Head of caudate nucleus (tissue), 42 donors: Measurements from ENCODE around the gene SCAMP5.

Experiments used
- DNase-seq, 42 donors: peaks; one replicate each; pipeline versions ENCODE4 v3.0.0 to v3.0.0-alpha.2; 2020 to 2021; ENCODE audit warnings: mixed read lengths in 7 of 42
- intact Hi-C: fragments of 100-400 bp; cut with DNase I; formaldehyde crosslinking; loops from one replicate; pipeline ENCODE4 v1.15.0; 2022

Gene SCAMP5

DNA sequence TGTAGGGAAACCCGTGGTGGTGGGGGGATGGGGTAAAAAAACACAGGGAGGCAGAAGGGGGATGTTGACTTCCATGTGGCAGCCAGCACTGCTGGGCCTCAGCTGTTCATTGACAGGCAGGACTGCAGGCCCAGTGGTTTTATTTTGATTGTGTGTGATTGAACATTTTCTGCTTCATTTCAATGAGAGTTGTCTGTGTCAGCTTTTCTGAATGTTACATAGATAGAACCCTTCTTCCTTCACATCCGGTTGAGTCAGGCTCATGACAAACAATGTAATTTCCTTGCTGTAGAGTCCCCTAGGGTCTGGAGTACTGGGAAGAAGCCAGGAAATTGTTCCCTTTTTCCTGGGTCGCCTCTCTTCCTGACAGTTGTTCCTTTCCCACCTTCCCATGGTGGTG is 30.6 kb upstream of the SCAMP5 start:
- no peak for DNase-seq
- intact Hi-C loops: no loop called here

DNA sequence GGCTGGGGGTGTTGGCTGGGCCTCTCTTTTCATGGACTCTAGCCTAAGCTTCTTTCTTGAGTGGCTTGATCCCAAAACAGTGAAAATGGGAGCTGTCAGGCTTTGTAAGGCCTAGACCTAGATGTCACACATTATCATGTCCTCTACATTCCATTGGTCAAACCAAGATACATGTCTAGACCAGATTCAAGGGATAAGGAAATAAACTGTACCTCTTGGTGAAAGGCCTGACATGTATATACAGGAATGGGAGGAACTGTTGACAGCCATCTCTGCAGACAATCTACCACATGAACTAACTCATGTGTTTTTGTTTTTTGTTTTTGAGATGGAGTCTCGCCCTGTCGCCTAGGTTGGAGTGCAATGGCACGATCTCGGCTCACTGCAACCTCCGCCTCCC is 27.7 kb upstream of the SCAMP5 start:
- no peak for DNase-seq
- intact Hi-C loops: no loop called here

GRCh38 chr15:74976159-74976558 is 19.2 kb upstream of the SCAMP5 start:
- no peak for DNase-seq
- intact Hi-C loops: no loop called here

DNA sequence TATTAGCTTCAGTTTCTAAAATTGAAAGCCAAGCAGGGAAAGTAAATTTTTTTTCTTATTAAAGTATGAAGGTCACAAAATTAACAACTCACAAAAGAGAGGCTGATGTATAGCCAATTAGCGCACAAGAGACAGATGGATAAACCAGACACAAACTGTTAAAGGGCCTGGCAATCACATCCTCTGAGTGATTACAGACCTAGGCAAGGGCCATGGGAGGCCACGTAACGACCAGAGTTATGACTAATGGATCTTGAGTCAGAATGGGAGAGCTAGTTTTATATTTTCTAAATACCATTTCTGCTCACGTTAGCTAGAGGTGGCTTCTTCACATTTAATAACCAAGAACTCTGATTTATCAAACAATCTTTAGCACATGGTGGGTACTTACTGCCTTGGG is 17.8 kb upstream of the SCAMP5 start:
- intact Hi-C loops: no loop called here
- no peak for DNase-seq

DNA sequence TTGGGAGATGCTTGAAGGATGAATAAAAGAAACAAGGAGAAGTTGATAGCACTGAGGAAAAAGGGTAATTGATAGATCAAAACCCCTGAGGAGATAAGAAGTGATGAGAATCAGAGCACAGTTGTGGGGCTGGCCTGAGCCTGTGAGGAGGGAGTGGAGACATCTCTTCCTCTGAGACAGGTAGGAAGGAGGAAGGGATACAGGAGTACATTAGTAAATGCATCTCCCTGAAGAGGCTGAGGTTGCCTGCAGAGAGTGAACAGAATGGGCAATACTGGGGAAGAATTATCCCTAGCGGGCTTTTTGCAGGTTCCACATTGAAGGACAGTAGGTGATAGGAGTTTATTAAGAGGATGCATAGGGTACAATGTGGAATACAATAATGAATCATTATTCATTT is 17.3 kb upstream of the SCAMP5 start:
- intact Hi-C loops: no loop called here
- no peak for DNase-seq

GRCh38 chr15:74978503-74978902 is 16.9 kb upstream of the SCAMP5 start:
- intact Hi-C loops: no loop called here
- DNase-seq: peak in 26 of 42 donors; percentile 7 to 76 (median 48)

DNA sequence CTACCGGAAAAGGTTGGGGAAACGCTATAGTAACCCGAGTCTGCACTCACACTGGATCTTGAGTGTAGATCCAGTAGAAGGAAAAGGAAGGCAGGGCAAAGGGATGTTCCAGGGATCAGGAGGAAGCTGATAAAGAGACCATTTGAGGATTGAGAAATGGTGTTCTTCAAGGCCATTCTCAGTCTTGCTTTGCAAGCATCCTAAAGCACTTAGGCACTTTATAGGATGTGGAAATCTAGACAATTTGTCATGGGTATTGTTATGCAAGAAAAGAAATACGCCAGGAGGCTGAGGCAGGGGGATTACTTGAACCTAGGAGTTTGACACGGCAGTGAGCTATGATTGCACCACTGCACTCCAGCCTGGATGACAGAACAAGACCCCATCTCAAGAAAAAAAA is 13.2 kb upstream of the SCAMP5 start:
- intact Hi-C loops: no loop called here
- no peak for DNase-seq

DNA sequence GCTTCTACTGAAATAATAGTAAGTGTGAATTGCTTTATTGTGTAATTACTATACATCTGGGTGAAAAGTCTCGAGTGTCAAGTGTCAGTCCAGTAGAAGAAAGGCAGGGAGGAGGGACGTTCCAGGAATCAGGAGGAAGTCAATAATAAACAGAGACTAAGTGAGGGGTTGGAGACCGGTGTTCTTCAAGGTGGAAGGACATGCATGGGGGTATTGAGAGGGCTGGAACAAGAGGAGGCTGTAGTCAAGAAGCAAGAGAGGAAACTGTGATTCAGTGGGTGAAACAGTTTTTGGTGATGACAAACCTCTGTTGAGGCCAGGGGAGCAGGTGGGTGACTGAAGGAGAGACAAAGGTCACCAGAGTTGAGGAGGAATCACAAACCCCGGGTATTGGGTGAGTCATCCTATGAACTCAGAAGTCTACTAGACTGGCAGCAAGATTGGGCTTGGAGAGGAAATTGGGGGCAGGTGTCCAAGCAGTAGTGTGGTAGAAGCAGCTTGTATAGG is 11.6 kb upstream of the SCAMP5 start:
- no peak for DNase-seq

DNA sequence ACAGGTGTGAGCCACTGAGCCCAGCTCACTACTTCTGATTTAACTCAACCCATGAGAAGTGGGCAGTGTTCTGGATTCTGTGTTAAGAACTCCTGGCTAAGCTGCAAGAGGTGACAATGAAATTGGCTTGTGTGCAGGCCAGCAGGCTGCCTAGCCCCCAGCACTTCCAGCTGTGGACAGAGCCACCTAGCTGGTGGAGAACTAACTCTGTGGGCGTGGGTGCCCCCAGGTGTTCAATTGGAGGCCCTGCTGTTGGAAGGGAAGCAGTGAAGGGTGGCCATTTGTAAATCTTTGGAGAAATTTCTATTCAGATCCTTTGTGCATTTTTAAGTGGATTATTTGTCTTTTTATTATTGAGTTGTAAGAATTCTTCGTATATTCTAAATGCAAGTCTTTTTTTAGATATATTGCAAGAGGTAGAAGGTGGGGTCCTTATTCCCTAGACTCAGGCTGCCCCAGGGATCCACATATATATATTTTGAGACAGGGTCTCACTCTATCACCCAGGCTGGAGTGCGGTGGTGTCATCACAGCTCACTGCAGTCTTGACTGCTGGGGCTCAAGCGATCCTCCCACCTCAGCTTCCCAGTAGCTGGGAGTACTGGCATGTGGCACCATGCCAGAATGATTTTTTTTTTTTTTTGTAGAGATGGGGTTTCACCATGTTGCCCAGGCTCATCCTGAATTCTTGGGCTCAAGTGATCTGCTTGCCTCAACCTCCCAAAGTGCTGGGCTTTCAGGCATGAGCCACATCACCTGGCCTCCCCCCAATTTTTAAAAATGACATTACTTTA is 7.2 kb upstream of the SCAMP5 start:
- DNase-seq: peak in 4 of 42 donors; percentile 21 to 41 (median 27)
- intact Hi-C loops: no loop called here

More for the DNA sequence above, 11.6 kb upstream of the SCAMP5 start:
- intact Hi-C loops: no loop called here

- intact Hi-C loops: no loop called here
- DNase-seq: no peak
Measured at GRCh38 chr15:74989527-74989926, 5.8 kb upstream of the SCAMP5 start.

DNA sequence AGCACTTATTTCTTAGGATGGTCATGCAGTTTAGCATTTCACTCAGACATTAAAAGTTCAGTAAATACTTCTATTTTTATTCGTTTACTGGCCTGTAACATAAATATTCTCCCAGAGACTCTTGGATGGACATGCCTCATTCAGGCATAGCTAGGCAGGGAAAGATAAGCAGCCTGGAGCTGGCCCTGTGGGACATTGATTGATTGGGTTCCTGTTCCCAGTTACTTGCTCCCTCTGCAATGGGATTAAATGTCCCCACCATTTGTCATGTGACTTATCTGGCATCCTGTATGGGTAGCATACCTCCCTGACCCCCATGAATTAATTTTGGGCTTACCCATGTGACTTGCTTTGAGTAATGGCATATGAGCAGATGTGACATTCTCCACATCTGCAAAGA is 2.7 kb upstream of the SCAMP5 start:
- intact Hi-C loops: no loop called here
- no peak for DNase-seq

GRCh38 chr15:74994236-74994635 is 1.1 kb upstream of the SCAMP5 start:
- peak in 40 of 42 donors; percentile 15 to 83 (median 60) for DNase-seq
- intact Hi-C loops: no loop called here

DNA sequence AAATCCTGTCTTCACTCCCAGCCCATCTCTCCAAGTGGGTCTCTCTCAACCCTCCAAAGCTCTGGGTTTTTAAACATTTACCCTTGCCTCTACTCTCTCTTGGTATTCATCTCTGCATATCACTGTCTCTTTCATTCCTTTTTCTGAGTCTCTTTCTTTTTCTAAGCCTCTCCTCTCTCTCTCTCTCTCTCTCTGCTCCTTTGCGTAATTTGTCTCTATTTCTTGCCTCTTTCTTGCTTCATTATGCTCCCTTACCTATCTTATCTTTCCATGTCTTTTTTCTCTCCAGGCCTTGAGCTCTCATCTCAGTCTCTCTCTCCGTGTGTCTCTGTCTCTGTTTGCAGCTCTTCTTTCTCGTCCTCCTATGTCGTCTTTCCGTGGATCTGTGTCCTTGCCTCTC is 678 bp upstream of the SCAMP5 start:
- intact Hi-C loops: no loop called here
- DNase-seq: no peak

- DNase-seq: peak in 41 of 42 donors; percentile 34 to 84 (median 68)
- intact Hi-C loops: no loop called here
Measured at GRCh38 chr15:74995779-74996765, 709 bp downstream of the SCAMP5 start.

DNA sequence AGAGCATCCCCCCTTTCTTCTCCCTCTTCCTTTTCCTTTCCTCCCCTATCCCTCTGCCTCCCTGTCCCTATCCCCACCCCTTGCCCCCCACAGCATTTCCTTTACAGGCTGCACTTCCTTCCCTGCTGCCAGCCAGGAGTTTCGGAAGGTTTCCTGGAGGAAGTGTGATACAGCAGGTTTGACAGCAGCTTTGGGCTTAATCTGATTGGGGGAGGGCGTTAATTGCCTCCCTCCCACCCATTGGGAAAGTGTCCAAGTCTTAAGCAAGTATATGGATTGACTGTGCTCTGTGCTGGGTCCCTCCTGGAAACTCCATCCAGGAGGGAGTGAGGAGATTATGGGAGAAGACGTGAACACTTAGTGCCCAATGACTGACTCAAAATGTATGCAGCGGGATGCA is 1.8 kb downstream of the SCAMP5 start:
- intact Hi-C loops: no loop called here
- DNase-seq: no peak

- intact Hi-C loops: no loop called here
Measured at GRCh38 chr15:74997543-74997942, 2.2 kb downstream of the SCAMP5 start.

GRCh38 chr15:75001310-75001709 is 5.9 kb downstream of the SCAMP5 start:
- DNase-seq: no peak
- intact Hi-C loops: no loop called here

More at GRCh38 chr15:74997543-74997942, 2.2 kb downstream of the SCAMP5 start:
- DNase-seq: no peak

DNA sequence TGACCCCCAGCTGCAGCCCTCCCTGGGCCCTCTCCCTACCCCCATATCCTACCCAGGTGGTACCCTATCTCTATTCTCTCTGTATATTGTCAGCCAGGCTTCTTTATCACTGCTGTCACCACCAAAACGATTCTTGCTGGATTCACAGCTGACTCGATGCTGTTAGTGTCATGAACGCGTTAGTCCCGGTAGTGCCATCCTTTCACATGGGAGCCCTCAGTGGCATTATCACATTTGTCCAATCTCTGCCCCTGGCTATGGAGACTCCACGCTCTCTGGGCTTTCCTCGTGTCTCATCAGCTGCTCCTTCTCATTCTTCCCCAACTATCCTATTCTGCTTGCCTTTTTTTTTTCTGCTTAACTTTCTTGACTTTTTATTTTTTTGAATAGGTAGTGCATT is 7.0 kb downstream of the SCAMP5 start:
- intact Hi-C loops: no loop called here
- no peak for DNase-seq

- DNase-seq: no peak
- intact Hi-C loops: no loop called here
Measured at GRCh38 chr15:75007216-75007615, 11.9 kb downstream of the SCAMP5 start.

- DNase-seq: no peak
- intact Hi-C loops: no loop called here
Measured at GRCh38 chr15:75008221-75008625, 12.9 kb downstream of the SCAMP5 start.
